Ascending aorta (tissue), 2 donors: ENCODE results near the gene TMEM254. TPM values are rescaled to one million over a fixed set of nuclear protein-coding genes. Genes with fewer than 3 reads are reported as not detected.
"Not testable (repeated sequence)": the region's sequence is repeated elsewhere in the genome, so short reads cannot be mapped to it uniquely, and the experiment has no call there.

Source experiments
- DNase-seq, 2 donors: peaks; one replicate each; pipeline ENCODE4 v3.0.0-alpha.2; 2019; ENCODE audit warnings: low spot score in 2 of 2
- H3K27ac ChIP-seq, 2 donors: fragments of 200-600 bp; sonication (generic); one replicate each; pipeline ENCODE4 v1.5.1; 2016 to 2017; ENCODE audit warnings: mild to moderate bottlenecking in 1 of 2
- H3K27me3 ChIP-seq: fragments of 200-600 bp; sonication (generic); one replicate; pipeline ENCODE4 v1.5.1; 2017
- H3K36me3 ChIP-seq, 2 donors: fragments of 200-600 bp; sonication (generic); one replicate each; pipeline ENCODE4 v1.5.1; 2016
- H3K4me1 ChIP-seq, 2 donors: fragments of 200-600 bp; sonication (generic); one replicate each; pipeline ENCODE4 v1.5.1; 2016 to 2017; ENCODE audit warnings: mild to moderate bottlenecking in 1 of 2
- H3K4me3 ChIP-seq, 2 donors: fragments of 200-600 bp; sonication (generic); one replicate each; pipeline ENCODE4 v1.5.1; 2016 to 2017; ENCODE audit warnings: mild to moderate bottlenecking in 1 of 2
- H3K9me3 ChIP-seq, 2 donors: fragments of 200-600 bp; sonication (generic); one replicate each; pipeline ENCODE4 v1.5.1; 2016
- intact Hi-C: fragments of 100-400 bp; cut with DNase I; formaldehyde crosslinking; loops from one replicate; pipeline ENCODE4 v1.15.1; 2023
- total RNA-seq: library from RNA; depleted of rRNA; stranded (reverse); fragments of >200 nt; gene quantifications from one replicate; pipeline ENCODE4 v1.1.0, GENCODE V29; 2016
- TF ChIP-seq, protein P1 (sequence below), 3 experiments: fragments of 200-600 bp in 2 of 3; fragments of 450-650 bp in 1 of 3; sonication (generic) in 2 of 3; IDR thresholded peaks; one replicate each; pipeline ENCODE4 v1.5.1; 2016 to 2019; ENCODE audit warnings: antibody characterized with exemption in 3 of 3, mild to moderate bottlenecking in 1 of 3, moderate library complexity in 1 of 3

TMEM254 gene
- total RNA-seq, 1 donor from 2014 or later, result 2.4 TPM

DNA sequence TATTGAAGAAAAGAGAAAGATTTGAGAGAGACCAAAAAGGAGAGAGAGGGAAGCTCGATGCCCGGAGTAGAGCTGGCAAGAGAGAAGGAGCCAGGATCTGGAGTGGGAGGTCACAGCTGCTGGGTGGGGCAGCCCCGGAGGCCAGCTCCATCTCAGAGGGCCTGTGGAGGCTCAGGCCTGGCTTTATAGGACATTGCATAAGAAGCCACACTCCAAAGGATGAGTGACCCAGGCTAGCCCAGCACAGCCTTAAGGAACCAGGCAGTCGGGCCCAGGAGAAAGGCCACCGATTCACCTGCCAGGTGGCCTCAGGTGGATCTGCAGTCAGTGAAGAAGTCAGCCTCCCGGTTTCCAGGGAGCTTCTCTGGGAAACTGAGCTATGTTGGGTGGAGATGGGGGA, 54.7 kb downstream of the TMEM254 start:
- peaks cover 0 to 15% of the 10 kb centered on the region in 2 donors for H3K4me1 ChIP-seq
- H3K36me3 ChIP-seq, result no peaks in the 10 kb centered on the region
- H3K27ac ChIP-seq, result peak overlapping the region; percentile 74 to 85
- H3K4me3 ChIP-seq, result peak overlapping the region; percentile 61 to 73
- no peak for DNase-seq
- intact Hi-C loops, result loop anchor here (2.0 kb wide), 1 partner anchor 54 kb away; the partner anchor contains the start of gene TMEM254
- H3K9me3 ChIP-seq, result no peaks in the 10 kb centered on the region
- TF ChIP-seq, protein P1, sequence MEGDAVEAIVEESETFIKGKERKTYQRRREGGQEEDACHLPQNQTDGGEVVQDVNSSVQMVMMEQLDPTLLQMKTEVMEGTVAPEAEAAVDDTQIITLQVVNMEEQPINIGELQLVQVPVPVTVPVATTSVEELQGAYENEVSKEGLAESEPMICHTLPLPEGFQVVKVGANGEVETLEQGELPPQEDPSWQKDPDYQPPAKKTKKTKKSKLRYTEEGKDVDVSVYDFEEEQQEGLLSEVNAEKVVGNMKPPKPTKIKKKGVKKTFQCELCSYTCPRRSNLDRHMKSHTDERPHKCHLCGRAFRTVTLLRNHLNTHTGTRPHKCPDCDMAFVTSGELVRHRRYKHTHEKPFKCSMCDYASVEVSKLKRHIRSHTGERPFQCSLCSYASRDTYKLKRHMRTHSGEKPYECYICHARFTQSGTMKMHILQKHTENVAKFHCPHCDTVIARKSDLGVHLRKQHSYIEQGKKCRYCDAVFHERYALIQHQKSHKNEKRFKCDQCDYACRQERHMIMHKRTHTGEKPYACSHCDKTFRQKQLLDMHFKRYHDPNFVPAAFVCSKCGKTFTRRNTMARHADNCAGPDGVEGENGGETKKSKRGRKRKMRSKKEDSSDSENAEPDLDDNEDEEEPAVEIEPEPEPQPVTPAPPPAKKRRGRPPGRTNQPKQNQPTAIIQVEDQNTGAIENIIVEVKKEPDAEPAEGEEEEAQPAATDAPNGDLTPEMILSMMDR (IDR thresholded peaks at IDR 0.05), result no peak
- H3K27me3 ChIP-seq, result no peaks in the 10 kb centered on the region

DNA sequence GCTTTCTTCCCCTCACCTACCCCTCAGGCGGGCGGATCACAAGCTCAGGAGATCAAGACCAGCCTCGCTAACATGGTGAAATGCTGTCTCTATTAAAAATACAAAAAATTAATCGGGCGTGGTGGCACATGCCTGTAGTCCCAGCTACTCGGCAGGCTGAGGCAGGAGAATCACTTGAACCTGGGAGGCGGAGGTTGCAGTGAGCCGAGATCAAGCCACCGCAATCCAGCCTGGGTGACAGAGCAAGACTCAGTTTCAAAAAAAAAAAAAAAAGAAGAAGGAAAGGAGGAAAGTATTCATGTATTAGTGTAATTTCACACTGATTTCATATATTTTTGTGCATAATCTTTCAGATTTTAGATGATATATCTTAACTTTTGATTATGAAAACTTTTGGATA, 55.2 kb downstream of the TMEM254 start:
- H3K36me3 ChIP-seq, DNase-seq, H3K9me3 ChIP-seq, H3K27me3 ChIP-seq: not testable (repeated sequence)
- Histone ChIP-seq H3K27ac (peak overlapping the region; percentile 74 to 85), H3K4me3 (peak overlapping the region; percentile 61 to 73), H3K4me1 (peaks cover 0 to 15% of the 10 kb centered on the region in 2 donors)
- intact Hi-C loops, result loop anchor here (2.0 kb wide), 1 partner anchor 55 kb away; the partner anchor contains the start of gene TMEM254

GRCh38 chr10:80136134-80136571, 57.7 kb downstream of the TMEM254 start:
- Histone ChIP-seq H3K9me3 (no peaks in the 10 kb centered on the region), H3K4me3 (peak overlapping the region in 1 of 2 donors; percentile 36), H3K4me1 (peaks cover 0 to 15% of the 10 kb centered on the region in 2 donors), H3K36me3 (no peaks in the 10 kb centered on the region), H3K27me3 (no peaks in the 10 kb centered on the region), H3K27ac (peak overlapping the region; percentile 14 to 32)
- intact Hi-C loops, result no loop called here
- TF ChIP-seq, protein P1 (IDR thresholded peaks at IDR 0.05), result no peak
- peak; percentile 53 to 91 for DNase-seq

DNA sequence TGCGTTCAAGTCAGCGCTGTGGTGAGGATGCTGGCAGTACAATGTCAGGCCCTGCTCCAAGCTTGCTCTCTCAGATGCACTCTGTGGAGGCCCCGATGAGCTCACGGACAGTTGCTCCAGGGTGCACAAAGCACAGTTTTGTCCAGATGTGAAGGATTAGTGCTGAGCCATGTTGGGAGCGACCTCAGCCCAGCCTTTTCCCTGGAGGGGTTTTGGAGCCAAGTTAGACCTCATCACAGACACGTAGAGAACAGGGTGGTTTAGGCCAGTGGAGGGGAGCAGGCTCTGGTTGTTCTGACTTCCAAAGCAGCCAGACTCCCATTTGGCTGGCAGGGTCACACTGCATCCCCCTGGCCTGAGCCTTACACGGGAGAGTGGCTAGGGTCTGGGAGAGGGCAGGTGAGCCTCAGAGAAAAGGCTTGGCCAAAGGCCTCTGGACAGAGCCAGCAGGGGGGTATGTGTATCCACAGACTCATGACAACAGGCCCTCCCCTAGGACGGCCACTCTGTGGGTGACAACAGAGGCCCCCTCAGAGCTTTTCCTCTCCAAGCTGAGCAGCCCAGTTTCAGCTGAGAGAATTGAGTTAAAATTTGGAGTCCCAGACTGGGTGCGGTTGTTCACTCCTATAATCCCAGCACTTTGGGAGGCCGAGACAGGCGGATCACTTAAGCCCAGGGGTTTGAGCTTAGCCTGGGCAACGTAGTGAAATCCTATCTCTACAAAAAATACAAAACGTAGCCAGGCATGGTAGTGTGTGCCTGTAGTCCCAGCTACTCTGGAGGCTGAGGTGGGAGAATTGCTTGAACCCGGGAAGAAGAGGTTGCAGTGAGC, 58.8 kb downstream of the TMEM254 start:
- DNase-seq, result peak in 1 of 2 donors; percentile 76
- Histone ChIP-seq H3K27ac (peak overlapping the region; percentile 45 to 77), H3K36me3 (no peaks in the 10 kb centered on the region), H3K4me3 (no peak overlapping the region), H3K27me3 (no peaks in the 10 kb centered on the region), H3K4me1 (peaks cover 0 to 15% of the 10 kb centered on the region in 2 donors), H3K9me3 (no peaks in the 10 kb centered on the region)
- intact Hi-C loops, result no loop called here
- TF ChIP-seq, protein P1 (IDR thresholded peaks at IDR 0.05), result no peak

- Histone ChIP-seq H3K4me1 (peaks cover 0 to 15% of the 10 kb centered on the region in 2 donors), H3K27me3 (no peaks in the 10 kb centered on the region), H3K27ac (peak overlapping the region in 1 of 2 donors; percentile 77), H3K4me3 (no peak overlapping the region), H3K36me3 (no peaks in the 10 kb centered on the region), H3K9me3 (no peaks in the 10 kb centered on the region)
- no peak for DNase-seq
- intact Hi-C loops, result no loop called here
- TF ChIP-seq, protein P1 (IDR thresholded peaks at IDR 0.05), result no peak
These were observed 59.5 kb downstream of the TMEM254 start for GRCh38 chr10:80137920-80138319.

DNA sequence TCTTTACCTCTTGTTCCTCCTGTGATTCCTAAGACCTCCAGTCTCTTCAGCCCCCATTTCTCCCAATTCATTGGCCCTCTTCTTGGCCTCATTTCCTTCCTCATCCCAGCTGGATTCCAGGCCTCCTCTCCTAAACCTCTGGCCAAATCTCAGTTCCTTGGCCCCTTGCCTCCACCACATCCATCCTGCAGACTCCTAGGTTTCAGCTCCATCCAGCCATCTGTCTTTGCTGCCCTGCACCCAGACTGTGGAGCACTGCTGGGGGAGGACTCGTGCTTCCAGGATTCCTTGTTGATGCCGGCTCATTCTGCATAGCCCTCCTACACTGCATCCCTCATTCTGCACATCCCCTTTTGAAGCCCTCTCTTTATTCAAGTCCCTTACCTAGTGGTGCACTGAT, 60.8 kb downstream of the TMEM254 start:
- H3K4me3 ChIP-seq, result no peak overlapping the region
- no peak for DNase-seq
- H3K4me1 ChIP-seq, result peaks cover 3 to 15% of the 10 kb centered on the region in 2 donors
- TF ChIP-seq, protein P1 (IDR thresholded peaks at IDR 0.05), result no peak
- no peak overlapping the region for H3K27ac ChIP-seq
- intact Hi-C loops, result no loop called here
- H3K27me3 ChIP-seq, result no peaks in the 10 kb centered on the region
- no peaks in the 10 kb centered on the region for H3K36me3 ChIP-seq
- no peaks in the 10 kb centered on the region for H3K9me3 ChIP-seq
